NCI-H1694 treated with DMSO at 0.1 percent for 48 hours (cell line): ENCODE data around the gene UBIAD1.
A peak's percentile ranks its signal among the peaks of the same experiment; 100 is the strongest.
"Not testable (repeated sequence)": the region's sequence is repeated elsewhere in the genome, so short reads cannot be mapped to it uniquely, and the experiment has no call there.

Experiments used
- DNase-seq: peaks from one replicate; lab custom pipeline; 2025; lab: John Stamatoyannopoulos, UW

UBIAD1 gene

DNA sequence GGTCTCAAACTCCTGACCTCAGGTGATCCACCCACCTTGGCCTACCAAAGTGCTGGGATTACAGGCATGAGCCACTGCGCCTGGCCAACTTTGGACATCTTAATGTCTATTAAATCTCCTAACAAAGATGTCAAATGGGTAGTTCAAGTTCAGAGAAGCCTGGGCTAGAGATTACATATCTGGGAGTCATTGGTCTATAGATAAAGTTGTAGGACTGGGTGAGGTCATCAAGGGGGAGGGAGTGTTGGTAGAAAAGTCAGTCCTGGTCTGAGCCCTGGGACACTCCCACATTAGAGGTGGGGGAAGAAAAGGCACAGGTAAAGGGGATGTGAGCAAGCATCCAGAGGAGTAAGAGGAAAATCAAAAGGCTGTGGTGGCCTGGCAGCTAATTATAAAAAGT is 6.6 kb downstream of the UBIAD1 start:
- DNase-seq = no peak

DNA sequence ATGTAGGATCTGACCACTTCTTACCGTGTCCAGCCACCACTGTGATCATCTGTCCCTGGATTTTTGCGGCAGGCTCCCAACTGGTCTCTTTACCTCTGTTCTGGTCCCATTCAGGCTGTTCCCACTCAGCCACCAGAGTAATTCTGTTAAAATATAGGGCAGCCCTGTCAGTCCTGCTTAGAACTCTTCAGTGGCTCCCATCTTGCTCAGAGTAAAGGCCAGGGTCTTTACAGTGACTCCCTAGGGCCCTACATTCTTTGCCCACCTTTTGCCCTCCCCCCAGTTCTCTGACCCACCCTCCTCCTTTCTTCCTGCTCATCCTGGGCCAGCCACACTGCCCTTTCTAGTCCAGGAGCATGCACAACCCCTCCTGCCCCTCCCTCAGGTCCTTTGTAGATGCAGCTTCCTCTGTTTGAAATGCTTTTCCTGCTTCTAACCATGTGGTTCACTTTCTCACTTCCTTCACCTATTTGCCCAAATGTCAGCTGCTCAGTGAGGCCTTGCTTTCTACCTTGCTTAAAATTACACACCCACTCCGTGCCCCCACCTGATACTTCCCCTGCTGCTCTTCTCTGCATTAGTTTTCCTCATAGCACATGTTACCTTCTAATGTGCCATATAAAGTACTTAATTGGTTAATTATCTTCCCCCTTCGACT is 7.8 kb downstream of the UBIAD1 start:
- DNase-seq = no peak

DNA sequence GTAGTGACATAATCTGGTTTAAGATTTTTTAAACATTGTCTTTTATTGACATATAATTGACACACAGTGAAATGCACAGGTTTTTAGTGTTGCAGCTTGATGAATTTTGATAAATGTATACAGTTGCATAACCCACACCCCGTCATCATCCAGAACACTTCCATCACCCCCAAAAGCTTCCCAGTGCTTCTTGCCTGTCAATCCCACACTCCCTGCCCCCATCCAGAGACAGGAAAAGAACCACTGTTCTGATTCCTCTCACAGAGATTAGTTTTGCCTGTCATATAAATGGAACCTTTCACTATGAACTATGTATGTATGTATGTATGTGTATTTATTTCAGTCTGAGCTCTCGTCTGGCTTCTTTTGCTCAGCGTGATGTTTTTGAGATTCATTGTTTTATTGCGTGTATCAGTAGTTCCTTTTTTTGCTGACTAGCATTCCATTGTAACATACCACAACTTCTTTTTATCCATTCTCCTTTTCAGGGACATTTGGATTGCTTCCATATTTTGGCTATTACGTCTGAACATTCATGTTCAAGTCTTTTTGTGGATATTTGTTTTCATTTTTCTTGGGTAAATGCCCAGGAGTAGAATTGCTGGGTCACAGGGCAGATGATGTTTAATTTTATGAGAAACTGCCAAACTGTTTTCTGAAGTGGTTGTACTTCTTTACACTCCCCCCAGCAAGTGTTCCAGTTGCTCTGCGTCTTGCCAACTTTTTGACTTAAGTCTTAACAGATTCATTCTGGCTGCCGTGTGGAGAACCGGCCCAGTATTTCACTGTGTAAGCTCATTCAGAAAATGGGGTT is 8.7 kb downstream of the UBIAD1 start:
- no peak for DNase-seq

DNA sequence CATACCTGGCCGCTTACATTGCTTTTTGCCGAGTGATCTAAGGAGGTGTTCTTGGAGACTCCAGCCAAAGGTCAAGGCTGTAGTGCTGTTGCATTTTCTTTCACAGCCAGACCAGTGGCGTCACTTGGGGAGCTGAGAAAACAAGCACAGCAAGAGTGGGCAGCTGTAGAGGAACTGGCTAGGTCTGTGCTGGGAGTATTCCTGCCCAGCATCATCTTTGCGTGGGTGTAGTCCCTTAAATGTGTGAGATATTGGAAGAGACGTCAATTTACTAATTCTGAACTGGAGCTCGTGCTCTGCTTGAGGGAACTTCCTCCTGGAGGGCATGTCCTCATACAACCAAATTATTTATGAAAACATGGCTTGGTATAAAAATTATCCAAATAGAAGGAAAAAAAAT is 10.2 kb downstream of the UBIAD1 start:
- DNase-seq = no peak

DNA sequence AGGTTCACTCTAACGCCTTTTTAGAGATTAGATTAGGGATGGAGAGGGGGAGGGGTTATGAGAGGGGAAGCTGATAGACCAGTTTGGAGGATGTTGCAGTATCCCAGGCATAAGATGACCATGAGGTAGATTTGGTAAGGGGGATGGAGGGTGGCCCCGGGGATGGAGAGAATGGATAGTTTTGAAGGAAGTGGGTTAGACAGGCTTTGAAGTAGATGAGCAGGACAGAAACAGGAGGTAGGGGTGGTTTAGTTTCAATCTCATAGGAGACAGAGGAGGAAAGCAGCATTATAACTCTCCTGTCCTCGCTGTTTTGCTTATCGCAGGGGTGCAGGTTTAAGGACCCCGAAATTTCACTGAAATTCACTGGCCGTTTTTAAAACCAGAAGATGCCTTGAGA is 11.8 kb downstream of the UBIAD1 start:
- DNase-seq = no peak

DNA sequence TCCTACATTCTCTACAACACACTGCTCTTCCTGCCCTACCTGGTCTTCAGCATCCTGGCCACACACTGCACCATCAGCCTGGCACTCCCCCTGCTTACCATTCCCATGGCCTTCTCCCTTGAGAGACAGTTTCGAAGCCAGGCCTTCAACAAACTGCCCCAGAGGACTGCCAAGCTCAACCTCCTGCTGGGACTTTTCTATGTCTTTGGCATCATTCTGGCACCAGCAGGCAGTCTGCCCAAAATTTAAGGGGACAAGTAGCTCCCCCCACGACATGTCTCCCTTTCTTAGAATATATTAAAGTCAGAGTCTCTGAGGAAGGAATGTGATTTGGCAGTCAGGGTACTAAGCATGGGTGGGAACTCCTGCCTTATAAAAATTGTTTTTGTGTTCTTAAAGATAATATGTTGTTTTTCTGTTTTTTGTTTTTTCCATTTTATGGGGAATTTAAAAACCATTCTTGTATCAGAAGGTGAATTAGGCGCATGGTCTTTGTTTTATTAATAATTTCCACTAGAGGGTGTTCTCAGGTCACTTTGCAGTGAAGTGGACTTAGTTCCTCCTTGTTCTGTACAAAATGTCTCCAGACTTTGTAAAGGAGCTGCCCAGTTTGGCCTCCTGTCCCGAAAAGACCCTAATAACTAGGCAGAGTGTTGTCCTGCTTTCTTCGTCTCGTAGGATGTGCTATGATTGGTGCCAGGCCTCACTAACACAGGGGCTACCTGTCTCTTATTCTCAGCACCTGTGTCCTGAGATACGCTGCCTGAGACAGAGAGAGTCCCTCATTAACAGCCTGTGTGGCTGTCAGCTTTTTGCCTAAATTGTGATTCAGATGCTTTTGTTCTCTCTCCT is 13.1 kb downstream of the UBIAD1 start:
- DNase-seq = peak; percentile 35

DNA sequence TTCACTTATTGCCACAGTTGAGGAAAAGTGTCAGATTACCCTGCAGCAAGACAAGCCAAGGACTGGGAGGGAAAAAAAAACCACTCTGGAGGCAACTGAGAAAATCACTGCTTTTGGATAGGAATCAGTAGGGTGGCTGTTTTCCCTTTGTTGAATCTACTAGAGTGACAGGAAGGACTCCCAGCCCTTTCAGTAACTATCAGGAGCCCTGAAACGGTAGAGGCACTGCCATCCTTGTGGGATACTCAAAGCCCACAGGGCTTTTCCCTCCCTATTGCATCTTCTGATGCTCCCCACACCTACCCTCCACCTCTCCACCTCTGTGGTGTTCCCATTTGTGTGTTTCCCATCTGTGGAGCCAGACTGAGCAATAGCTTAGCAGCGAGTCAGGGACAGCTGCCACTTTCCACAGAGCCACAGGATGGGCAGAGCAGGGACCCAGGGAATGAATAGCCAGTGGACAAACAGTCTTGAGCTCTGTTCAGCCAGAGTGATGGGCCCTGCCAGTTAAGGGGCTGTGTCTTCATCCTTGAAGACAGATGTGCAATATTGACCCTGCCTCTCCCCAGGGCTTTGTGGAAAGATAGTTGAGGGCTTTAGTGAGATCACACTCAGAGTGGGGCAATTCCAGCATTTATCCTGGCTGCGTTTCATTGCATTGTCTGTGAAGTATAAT is 13.9 kb downstream of the UBIAD1 start:
- peak; percentile 56 for DNase-seq

DNA sequence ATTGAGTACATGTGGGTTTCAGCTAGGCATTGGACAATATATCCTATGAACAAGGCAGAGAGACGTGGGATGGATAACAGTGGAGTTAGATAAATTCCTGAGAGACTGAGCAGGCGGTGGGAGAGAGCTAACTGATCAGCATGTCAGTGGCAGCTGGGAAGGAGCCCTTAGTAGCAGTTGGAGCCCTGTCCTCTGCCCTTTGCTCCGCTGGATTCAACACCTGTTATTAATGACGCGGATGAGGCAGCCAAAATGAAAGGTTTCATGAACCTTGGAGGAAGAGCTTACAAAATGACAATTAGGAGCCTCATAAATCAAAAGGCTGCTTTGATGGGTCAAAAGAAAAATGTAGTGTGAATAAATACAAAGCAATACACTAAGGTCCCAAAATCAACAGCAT is 16.1 kb downstream of the UBIAD1 start:
- DNase-seq = peak; percentile 28

DNA sequence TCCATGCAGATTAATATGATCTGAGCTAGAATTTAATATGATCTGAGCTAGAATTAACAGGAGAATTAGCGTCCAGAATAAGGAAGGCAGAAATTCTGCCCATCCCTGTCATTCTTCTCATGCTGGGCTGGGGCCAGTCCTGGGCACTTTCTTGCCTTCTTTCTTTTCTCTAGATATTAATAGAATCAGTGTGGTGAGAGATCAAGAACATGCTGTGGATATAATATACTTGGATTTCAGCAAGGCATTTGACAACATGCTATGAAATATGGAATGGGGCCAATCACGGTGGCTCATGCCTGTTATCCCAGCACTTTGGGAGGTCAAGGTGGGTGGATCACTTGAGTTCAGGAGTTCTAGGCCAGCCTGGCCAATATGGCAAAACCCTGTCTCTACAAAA is 18.1 kb downstream of the UBIAD1 start:
- DNase-seq = no peak

DNA sequence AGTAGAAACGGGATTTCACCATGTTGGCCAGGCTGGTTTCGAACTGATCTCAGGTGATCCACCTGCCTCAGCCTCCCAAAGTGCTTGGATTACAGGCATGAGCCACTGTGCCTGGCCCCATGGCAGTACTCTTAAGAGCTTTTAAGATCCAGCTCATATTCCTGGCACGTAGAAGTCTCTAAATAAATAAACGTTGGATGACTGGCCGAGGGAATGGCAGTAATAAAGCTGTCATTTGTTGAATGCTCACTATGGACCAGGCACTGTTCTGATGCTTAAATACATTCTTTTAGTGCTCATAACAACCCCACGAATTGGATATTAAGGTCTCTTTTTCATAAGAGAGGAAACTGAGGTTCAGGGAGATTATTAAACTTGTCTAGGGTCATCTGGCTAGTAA is 20.9 kb downstream of the UBIAD1 start:
- no peak for DNase-seq

DNA sequence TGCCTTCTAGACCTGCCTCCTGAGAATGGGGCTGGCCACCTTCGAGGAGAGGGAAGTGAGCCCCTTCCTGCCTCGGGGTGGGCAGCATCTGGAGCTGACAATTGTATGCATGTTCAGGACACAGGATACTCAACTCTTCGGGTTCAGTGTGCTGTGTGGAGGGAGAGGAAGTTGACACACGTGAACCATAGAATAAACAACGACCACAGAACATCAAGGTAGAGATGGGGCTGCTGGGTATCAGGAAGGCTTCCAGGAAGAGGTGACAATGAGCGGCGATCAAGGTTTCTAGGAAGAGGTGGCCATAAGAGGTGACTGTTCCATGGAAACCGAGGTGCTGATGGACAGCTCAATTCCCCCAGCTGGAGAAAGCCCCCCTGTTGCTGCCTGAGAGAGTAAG is 22.0 kb downstream of the UBIAD1 start:
- no peak for DNase-seq

DNA sequence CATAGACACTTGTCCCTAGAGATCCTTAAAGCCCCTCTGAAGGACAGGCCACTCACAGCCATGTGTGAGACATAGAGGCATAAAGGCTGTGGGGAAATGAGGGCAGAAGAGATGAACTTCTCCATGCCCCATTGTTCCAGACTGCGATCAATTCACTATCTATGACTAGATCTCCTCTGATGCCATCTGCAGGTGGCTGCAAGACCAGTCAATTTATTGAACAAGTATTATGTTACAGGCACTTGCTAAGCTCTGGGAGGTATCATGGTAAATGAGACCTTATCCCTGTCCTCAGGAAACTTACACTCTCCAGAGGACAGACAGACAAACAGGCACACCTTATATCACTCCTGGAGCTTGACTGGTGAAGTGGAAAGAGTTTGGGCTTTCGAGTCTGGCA is 22.9 kb downstream of the UBIAD1 start:
- no peak for DNase-seq

DNA sequence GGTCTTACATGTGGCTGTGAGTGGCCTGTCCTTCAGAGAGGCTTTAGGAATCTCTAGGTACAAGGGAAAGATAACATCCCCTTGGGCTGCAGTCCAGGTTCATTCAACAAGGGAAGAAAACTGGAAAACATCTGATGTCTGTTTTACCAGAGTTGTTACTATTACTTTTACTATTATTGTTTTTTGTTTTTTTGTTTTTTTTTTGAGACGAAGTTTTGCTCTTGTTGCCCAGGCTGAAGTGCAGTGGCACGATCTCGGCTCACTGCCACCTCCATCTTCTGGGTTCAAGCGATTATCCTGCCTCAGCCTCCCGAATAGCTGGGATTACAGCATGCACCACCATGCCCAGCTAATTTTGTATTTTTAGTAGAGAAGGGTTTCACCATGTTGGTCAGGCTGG is 24.8 kb downstream of the UBIAD1 start:
- not testable (repeated sequence) for DNase-seq

DNA sequence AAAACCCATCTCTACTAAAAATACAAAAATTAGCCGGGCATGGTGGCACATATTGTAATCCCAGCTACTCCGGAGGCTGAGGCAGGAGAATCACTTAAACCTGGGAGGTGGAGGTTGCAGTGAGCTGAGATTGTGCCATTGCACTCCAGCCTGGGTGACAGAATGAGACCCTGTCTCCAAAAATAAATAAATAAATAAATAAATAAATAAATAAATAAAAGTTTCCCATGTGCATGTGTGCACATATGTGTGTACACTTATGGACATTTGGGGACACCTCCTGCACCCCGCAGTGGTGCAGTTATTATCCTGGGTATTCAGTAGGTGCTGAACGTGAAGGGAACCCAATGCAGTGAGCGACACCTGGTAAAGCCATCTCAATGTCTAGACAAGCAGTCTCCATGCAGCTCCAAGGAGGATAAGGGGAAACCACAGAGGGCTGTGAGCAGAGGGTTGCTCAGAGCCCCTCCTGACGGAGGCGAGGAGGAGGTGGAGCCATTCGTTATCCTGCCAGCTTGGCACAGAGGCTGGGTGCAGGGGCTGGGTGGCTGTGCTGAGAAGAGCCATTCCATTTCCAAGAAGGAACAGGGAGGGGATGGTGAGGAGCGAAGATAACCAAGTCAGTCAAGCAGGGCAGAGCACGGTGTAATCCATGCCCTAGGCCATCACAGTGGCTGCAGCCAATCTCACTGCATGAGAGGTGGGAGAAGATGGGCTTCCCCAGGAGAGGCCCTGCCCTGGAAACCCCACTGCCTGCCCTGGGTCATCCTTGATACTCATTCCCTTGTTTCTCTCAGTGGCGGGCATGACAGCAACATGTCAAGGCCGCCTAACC is 25.6 kb downstream of the UBIAD1 start:
- no peak for DNase-seq

DNA sequence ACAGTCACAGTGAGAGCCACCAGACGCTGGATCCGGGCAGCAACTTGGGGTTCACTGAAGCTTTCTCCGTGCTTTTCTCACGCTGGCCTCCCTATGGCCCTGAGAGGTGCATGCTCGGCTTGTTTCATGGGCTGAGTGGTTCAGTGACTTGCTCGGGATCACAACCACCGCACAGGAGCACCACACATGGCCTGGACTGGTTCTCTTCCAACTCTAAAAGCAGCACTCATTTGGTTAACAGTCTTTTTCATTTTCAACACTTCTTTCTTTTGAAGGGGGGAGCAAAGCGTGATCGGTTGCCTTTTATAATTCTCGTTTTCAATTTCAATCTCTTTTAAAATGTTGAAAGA is 26.2 kb downstream of the UBIAD1 start:
- DNase-seq = no peak

DNA sequence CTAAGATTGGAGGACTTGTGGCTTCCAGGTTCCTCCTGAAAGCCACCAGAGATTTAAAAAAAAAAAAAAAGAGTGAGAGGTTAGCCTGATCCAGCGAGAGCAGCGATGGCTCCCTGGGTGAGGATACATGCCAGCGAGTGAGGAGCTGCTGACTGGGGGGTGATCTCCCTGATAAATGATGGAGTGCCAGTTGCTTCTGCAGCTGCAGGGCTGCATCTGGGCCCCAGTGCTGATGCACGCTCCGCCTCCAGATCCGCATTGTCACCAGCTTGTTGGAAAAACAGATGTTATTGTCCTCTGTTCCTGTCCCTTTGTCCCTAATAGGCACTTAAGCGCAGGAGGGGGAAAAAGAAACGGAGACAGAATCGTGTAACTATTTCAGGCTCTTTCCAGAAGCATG is 28.6 kb downstream of the UBIAD1 start:
- no peak for DNase-seq

DNA sequence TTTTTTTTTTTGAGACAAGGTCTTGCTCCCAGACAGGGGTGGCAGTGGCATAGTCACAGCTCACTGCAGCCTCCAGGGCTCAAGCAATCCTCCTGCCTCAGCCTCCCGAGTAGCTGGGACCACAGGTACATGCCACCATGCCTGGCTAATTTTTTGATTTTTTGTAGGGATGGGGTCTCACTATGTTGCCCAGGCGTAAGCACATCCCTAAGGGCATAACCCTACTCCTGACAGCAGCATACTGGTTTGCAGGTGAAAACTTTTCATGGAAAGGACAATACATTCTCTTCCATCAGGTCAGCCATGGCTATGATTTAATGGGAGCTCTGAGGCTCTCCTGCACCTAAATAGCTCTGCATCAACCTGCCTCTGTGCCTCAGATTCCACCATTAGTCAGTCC is 29.4 kb downstream of the UBIAD1 start:
- DNase-seq = no peak

DNA sequence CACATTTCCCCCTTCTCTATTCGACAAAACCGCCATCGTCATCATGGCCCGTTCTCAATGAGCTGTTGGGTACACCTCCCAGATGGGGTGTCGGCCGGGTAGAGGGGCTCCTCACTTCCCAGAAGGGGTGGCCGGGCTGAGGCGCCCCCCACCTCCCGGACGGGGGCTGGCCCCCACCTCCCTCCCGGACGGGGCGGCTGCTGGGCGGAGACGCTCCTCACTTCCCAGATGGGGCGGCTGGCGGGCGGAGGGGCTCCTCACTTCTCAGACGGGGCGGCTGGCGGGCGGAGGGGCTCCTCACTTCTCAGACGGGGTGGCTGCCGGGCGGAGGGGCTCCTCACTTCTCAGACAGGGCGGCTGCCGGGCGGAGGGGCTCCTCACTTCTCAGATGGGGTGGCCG is 32.5 kb downstream of the UBIAD1 start:
- not testable (repeated sequence) for DNase-seq

DNA sequence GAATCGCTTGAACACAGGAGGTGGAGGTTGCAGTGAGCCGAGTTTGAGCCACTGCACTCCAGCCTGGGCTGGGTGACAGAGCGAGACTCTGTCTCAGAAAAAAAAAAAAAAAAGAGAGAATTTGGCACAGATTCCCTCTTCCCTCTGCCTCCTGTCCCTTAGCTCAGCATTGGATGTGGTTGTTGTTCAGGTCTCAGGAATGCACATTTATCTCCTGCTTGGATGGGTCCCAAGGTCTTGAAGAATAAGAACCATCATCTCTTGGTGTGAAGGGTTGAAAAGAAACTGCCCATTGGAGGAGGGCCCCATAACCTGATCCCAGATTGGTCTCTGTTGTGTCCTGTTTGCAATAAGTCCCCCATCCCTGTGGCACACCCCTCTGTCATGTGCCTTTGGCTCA is 34.9 kb downstream of the UBIAD1 start:
- no peak for DNase-seq

DNA sequence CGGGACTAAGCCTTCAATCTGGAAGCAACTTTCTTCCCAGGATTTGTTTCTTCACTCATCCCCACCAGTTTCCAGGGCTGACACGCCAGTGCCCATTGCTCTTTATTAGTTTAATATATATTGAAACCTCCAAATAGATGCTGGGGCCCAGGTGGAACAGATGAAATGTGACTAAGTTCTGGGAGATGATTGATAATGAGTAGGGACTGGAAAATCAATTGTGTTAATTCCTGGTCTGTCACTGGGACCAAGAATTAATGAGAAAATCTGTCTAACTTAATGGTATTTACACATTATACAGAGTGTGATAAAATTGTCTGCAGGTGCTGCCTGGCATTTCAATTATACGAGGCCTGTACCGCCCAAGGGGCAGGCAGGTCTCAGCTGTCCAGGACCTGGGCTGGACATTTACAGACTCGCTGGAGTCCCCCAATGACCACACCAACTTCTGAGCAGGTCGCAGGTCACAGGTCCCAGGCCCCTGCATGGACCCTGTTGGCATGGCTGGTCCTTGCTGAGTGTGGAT is 35.8 kb downstream of the UBIAD1 start:
- no peak for DNase-seq

DNA sequence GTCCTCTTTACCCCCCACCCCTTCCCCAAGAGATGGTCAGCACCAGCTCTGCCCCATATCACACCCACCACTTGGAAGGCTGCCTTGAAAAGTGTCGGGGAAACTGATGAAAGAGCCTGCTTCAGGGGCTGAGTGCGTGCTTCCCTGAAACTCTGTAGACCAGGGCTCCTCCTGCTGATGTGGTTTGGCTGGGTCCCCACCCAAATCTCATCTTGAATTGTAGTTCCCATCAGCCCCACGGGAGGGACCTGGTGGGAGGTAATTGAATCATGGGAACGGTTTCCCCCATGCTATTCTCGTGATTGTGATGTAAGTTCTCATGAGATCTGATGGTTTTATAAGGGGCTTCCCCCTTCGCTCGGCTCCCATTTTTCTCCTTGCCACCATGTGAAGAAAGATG is 36.4 kb downstream of the UBIAD1 start:
- DNase-seq = no peak
